HCT116 (cell line): ENCODE results near the gene AKIRIN2. TPM values are rescaled to one million over a fixed set of nuclear protein-coding genes. Genes with fewer than 3 reads are reported as not detected.

ENCODE experiments used
- ATAC-seq: fragments of 200-7000 bp; cut with Tn5 transposase; 2 replicates; pipeline ENCODE4 v1.9.1; 2020; ENCODE audit warnings: mild to moderate bottlenecking, moderate library complexity
- BruUV-seq: library from RNA; stranded (reverse); fragments of 400-500 nt; replicated peaks from 2 replicates; lab custom pipeline; 2021; lab: Mats Ljungman, UMichigan
- CTCF ChIA-PET: fragments of 300-600 bp; sonication (Branson Sonifier 250); formaldehyde crosslinking; loops from one replicate; lab custom pipeline; 2021; ENCODE audit warnings: antibody characterized with exemption; lab: Charles Lee
- POLR2A ChIA-PET: fragments of 300-600, 350-600 bp; sonication (Branson Sonifier 250); formaldehyde crosslinking; loops from one replicate; lab custom pipeline; 2021; ENCODE audit warnings: antibody characterized with exemption; lab: Charles Lee
- RAD21 ChIA-PET, 2 experiments: fragments of 300-600 bp; sonication (Branson Sonifier 250); formaldehyde crosslinking; loops; one replicate each; lab custom pipeline; 2023; ENCODE audit warnings: low total read pairs in 2 of 2; ENCODE audit not compliant: uncharacterized antibody in 2 of 2, unreplicated experiment in 2 of 2, low non-redundant PET in 1 of 2; lab: Charles Lee
- DNase-seq: peaks from one replicate; pipeline ENCODE4 v3.0.0-alpha.2; 2010; ENCODE audit warnings: low read depth, low spot score
- H2AFZ ChIP-seq: fragments of 200-600 bp; shearing (Covaris generic), sonication (generic); 2 replicates; pipeline ENCODE4 v1.6.1; 2017; ENCODE audit warnings: low read depth, mixed run types, mixed read lengths, antibody characterized with exemption, low read length; ENCODE audit not compliant: poor library complexity, severe bottlenecking
- H3K27ac ChIP-seq: 2 replicates; pipeline ENCODE4 v1.5.1; 2012; ENCODE audit warnings: low read depth, low read length
- H3K27me3 ChIP-seq: fragments of 200-600 bp; sonication (generic); 2 replicates; pipeline ENCODE4 v1.6.1; 2016; ENCODE audit warnings: mixed run types, low read length, mixed read lengths; ENCODE audit not compliant: insufficient read depth
- H3K36me3 ChIP-seq, 2 experiments: fragments of 200-500 bp in 1 of 2; fragments of 200-600 bp in 1 of 2; sonication (Bioruptor generic) in 1 of 2; sonication (generic) in 1 of 2; 2 replicates each; pipeline versions ENCODE4 v1.5.1 to v1.6.1; 2014 to 2016; ENCODE audit warnings: low read length in 2 of 2, inconsistent platforms in 1 of 2, mixed read lengths in 1 of 2, mixed run types in 1 of 2; ENCODE audit not compliant: insufficient read depth in 2 of 2, control insufficient read depth in 1 of 2
- H3K4me1 ChIP-seq, 2 experiments: fragments of 200-600 bp in 1 of 2; sonication (generic) in 1 of 2; 2 replicates each; pipeline versions ENCODE4 v1.5.1 to v1.6.1; 2012 to 2017; ENCODE audit warnings: low read length in 2 of 2, inconsistent platforms in 1 of 2, mild to moderate bottlenecking in 1 of 2, mixed read lengths in 1 of 2, mixed run types in 1 of 2, moderate library complexity in 1 of 2; ENCODE audit not compliant: insufficient read depth in 2 of 2, control insufficient read depth in 1 of 2
- H3K4me2 ChIP-seq: fragments of 200-600 bp; sonication (generic); 2 replicates; pipeline ENCODE4 v1.6.1; 2017; ENCODE audit warnings: mixed run types, low read length, mixed read lengths
- H3K4me3 ChIP-seq, 2 experiments: fragments of 200-600 bp in 1 of 2; sonication (generic) in 1 of 2; replicated peaks in 1 of 2; 2 replicates each; pipeline ENCODE4 v1.5.1; 2011 to 2016; ENCODE audit warnings: low read length in 2 of 2, control low read depth in 1 of 2, low read depth in 1 of 2, mild to moderate bottlenecking in 1 of 2, mixed read lengths in 1 of 2, mixed run types in 1 of 2
- H3K79me2 ChIP-seq: fragments of 200-600 bp; sonication (generic); 2 replicates; pipeline ENCODE4 v1.6.1; 2017; ENCODE audit warnings: mild to moderate bottlenecking, mixed run types, low read length, moderate library complexity, mixed read lengths; ENCODE audit not compliant: insufficient read depth
- H3K9ac ChIP-seq: fragments of 200-600 bp; sonication (generic); 2 replicates; pipeline ENCODE4 v1.6.1; 2016; ENCODE audit warnings: low read length, mixed read lengths
- H3K9me2 ChIP-seq: fragments of 200-600 bp; sonication (generic), shearing (Covaris generic); 2 replicates; pipeline ENCODE4 v1.6.1; 2017; ENCODE audit warnings: mixed run types, mild to moderate bottlenecking, moderate library complexity; ENCODE audit not compliant: insufficient read depth
- H3K9me3 ChIP-seq, 2 experiments: fragments of 200-500 bp in 1 of 2; fragments of 200-600 bp in 1 of 2; sonication (Bioruptor generic) in 1 of 2; sonication (generic) in 1 of 2; 2 replicates each; pipeline ENCODE4 v1.6.1; 2014 to 2017; ENCODE audit warnings: low read length in 2 of 2, mixed read lengths in 2 of 2, inconsistent platforms in 1 of 2, low read depth in 1 of 2, mild to moderate bottlenecking in 1 of 2, mixed run types in 1 of 2, moderate library complexity in 1 of 2; ENCODE audit not compliant: control insufficient read depth in 1 of 2, insufficient read depth in 1 of 2
- H4K20me1 ChIP-seq: fragments of 200-600 bp; sonication (generic), shearing (Covaris generic); 2 replicates; pipeline ENCODE4 v1.6.1; 2017; ENCODE audit warnings: mixed run types, mild to moderate bottlenecking, moderate library complexity; ENCODE audit not compliant: insufficient read depth
- CBX3 ChIP-seq: IDR thresholded peaks from 2 replicates; pipeline ENCODE4 v1.6.1; 2012; ENCODE audit warnings: low read depth
- ELF1 ChIP-seq: IDR thresholded peaks from 2 replicates; pipeline ENCODE4 v1.6.1; 2012; ENCODE audit warnings: low read depth, borderline replicate concordance
- EZH2phosphoT487 ChIP-seq: fragments of 200-600 bp; IDR thresholded peaks from 2 replicates; pipeline ENCODE4 v1.6.1; 2018; ENCODE audit warnings: antibody characterized with exemption, borderline replicate concordance
- FOSL1 ChIP-seq: IDR thresholded peaks from 2 replicates; pipeline ENCODE4 v1.6.1; 2012; ENCODE audit warnings: low read depth
- SIN3A ChIP-seq: IDR thresholded peaks from 2 replicates; pipeline ENCODE4 v1.6.1; 2012; ENCODE audit warnings: low read depth
- SP1 ChIP-seq: IDR thresholded peaks from 2 replicates; pipeline ENCODE4 v1.6.1; 2012; ENCODE audit warnings: low read depth
- SRF ChIP-seq: IDR thresholded peaks from 2 replicates; pipeline ENCODE4 v1.6.1; 2012; ENCODE audit warnings: low read depth
- ZBTB33 ChIP-seq: IDR thresholded peaks from 2 replicates; pipeline ENCODE4 v1.6.1; 2011; ENCODE audit warnings: mild to moderate bottlenecking, low read length, moderate library complexity; ENCODE audit not compliant: insufficient replicate concordance; ENCODE audit errors: extremely low read depth
- intact Hi-C: fragments of 100-400 bp; cut with micrococcal nuclease; formaldehyde crosslinking; loops from 2 replicates; pipeline ENCODE4 v1.10.0; 2022
- total RNA-seq: library from RNA; stranded (reverse); gene quantifications from one replicate; pipeline ENCODE4 v1.2.1, GENCODE V29; 2021; ENCODE audit not compliant: unreplicated experiment
- TF ChIP-seq, protein P1 (sequence below), 3 experiments: fragments of 200-600 bp in 1 of 3; sonication (generic) in 1 of 3; IDR thresholded peaks in 2 of 3; conservative IDR thresholded peaks in 1 of 3; 2 replicates each; pipeline ENCODE4 v1.5.1; 2012 to 2017; ENCODE audit warnings: low read depth in 2 of 3, low read length in 2 of 3, antibody characterized with exemption in 1 of 3, borderline replicate concordance in 1 of 3, control low read depth in 1 of 3, mild to moderate bottlenecking in 1 of 3, mixed read lengths in 1 of 3, mixed run types in 1 of 3, moderate library complexity in 1 of 3; ENCODE audit not compliant: insufficient read depth in 1 of 3
- TF ChIP-seq, protein P2 (sequence below): IDR thresholded peaks from 2 replicates; pipeline ENCODE4 v1.6.1; 2012; ENCODE audit warnings: low read depth

Gene AKIRIN2
- total RNA-seq, 1 experiment from 2014 or later, result 54.8 TPM

- ATAC-seq (no peak), DNase-seq (no peak)
- ChIA-PET RAD21 (no interaction called here), POLR2A (no interaction called here), CTCF (no interaction called here)
- Histone ChIP-seq H3K9me3 (no peaks in the 10 kb centered on the region), H3K4me2 (no peak overlapping the region), H2AFZ (no peak overlapping the region), H3K9me2 (no peaks in the 10 kb centered on the region), H3K4me1 (peaks cover 0 to 3% of the 10 kb centered on the region in 2 experiments; a peak in 2 of 4 replicates), H3K36me3 (peaks cover 3 to 10% of the 10 kb centered on the region in 2 experiments; a peak in 2 of 4 replicates), H3K9ac (no peak overlapping the region), H4K20me1 (no peaks in the 10 kb centered on the region; the same call in 1 of the 2 replicates), H3K4me3 (no peak overlapping the region), H3K27ac (no peak overlapping the region), H3K79me2 (no peaks in the 10 kb centered on the region), H3K27me3 (no peaks in the 10 kb centered on the region)
- no TSS peak for BruUV-seq
- intact Hi-C loops, result no loop called here
- TF ChIP-seq SP1 (no peak), ZBTB33 (no peak), CBX3 (no peak), SIN3A (no peak), FOSL1 (no peak), ELF1 (no peak), SRF (no peak), EZH2phosphoT487 (no peak)
- TF ChIP-seq, protein P1, sequence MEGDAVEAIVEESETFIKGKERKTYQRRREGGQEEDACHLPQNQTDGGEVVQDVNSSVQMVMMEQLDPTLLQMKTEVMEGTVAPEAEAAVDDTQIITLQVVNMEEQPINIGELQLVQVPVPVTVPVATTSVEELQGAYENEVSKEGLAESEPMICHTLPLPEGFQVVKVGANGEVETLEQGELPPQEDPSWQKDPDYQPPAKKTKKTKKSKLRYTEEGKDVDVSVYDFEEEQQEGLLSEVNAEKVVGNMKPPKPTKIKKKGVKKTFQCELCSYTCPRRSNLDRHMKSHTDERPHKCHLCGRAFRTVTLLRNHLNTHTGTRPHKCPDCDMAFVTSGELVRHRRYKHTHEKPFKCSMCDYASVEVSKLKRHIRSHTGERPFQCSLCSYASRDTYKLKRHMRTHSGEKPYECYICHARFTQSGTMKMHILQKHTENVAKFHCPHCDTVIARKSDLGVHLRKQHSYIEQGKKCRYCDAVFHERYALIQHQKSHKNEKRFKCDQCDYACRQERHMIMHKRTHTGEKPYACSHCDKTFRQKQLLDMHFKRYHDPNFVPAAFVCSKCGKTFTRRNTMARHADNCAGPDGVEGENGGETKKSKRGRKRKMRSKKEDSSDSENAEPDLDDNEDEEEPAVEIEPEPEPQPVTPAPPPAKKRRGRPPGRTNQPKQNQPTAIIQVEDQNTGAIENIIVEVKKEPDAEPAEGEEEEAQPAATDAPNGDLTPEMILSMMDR (IDR thresholded peaks at IDR 0.05 in 2 of 3, conservative IDR thresholded peaks at IDR 0.05 in 1 of 3; ENCODE audit: borderline replicate concordance in 1 of 3, insufficient read depth in 1 of 3, low read depth in 2 of 3, low read length in 2 of 3), result no peak
- TF ChIP-seq, protein P2, sequence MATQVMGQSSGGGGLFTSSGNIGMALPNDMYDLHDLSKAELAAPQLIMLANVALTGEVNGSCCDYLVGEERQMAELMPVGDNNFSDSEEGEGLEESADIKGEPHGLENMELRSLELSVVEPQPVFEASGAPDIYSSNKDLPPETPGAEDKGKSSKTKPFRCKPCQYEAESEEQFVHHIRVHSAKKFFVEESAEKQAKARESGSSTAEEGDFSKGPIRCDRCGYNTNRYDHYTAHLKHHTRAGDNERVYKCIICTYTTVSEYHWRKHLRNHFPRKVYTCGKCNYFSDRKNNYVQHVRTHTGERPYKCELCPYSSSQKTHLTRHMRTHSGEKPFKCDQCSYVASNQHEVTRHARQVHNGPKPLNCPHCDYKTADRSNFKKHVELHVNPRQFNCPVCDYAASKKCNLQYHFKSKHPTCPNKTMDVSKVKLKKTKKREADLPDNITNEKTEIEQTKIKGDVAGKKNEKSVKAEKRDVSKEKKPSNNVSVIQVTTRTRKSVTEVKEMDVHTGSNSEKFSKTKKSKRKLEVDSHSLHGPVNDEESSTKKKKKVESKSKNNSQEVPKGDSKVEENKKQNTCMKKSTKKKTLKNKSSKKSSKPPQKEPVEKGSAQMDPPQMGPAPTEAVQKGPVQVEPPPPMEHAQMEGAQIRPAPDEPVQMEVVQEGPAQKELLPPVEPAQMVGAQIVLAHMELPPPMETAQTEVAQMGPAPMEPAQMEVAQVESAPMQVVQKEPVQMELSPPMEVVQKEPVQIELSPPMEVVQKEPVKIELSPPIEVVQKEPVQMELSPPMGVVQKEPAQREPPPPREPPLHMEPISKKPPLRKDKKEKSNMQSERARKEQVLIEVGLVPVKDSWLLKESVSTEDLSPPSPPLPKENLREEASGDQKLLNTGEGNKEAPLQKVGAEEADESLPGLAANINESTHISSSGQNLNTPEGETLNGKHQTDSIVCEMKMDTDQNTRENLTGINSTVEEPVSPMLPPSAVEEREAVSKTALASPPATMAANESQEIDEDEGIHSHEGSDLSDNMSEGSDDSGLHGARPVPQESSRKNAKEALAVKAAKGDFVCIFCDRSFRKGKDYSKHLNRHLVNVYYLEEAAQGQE, result no peak
Measured at GRCh38 chr6:87654875-87655454, 47.1 kb downstream of the AKIRIN2 start.
